Esophagus muscularis mucosa (tissue), 4 donors: ENCODE data around the gene DHX30. TPM values are rescaled to one million over a fixed set of nuclear protein-coding genes. Genes with fewer than 3 reads are reported as not detected.

ENCODE experiments used
- DNase-seq: peaks from one replicate; pipeline ENCODE4 v3.0.0-alpha.2; 2017; ENCODE audit errors: extremely low spot score
- H3K27ac ChIP-seq, 4 donors: fragments of 200-600 bp; sonication (generic); replicated peaks in 1 of 4; 1 replicate in 3 of 4; 2 replicates in 1 of 4; pipeline ENCODE4 v1.5.1; 2016 to 2019; ENCODE audit warnings: mild to moderate bottlenecking in 1 of 4
- H3K27me3 ChIP-seq, 4 donors: fragments of 200-600 bp; sonication (generic); one replicate each; pipeline versions ENCODE4 v1.5.1 to v1.6.0; 2016 to 2019
- H3K36me3 ChIP-seq, 4 donors: fragments of 200-600 bp; sonication (generic); one replicate each; pipeline ENCODE4 v1.5.1; 2016 to 2019
- H3K4me1 ChIP-seq, 4 donors: fragments of 200-600 bp; sonication (generic); one replicate each; pipeline ENCODE4 v1.5.1; 2016 to 2019
- H3K4me3 ChIP-seq, 4 donors: fragments of 200-600 bp; sonication (generic); 1 replicate in 2 of 4; 2 replicates in 2 of 4; pipeline ENCODE4 v1.5.1; 2016 to 2019; ENCODE audit warnings: mild to moderate bottlenecking in 4 of 4, moderate library complexity in 1 of 4
- H3K9me3 ChIP-seq, 4 donors: fragments of 200-600 bp; sonication (generic); 1 replicate in 3 of 4; 2 replicates in 1 of 4; pipeline ENCODE4 v1.5.1; 2016 to 2019
- CTCF ChIP-seq, 3 experiments: fragments of 200-600 bp in 2 of 3; fragments of 450-650 bp in 1 of 3; sonication (generic) in 2 of 3; IDR thresholded peaks; one replicate each; pipeline ENCODE4 v1.5.1; 2017 to 2019; ENCODE audit warnings: antibody characterized with exemption in 3 of 3, mild to moderate bottlenecking in 2 of 3, moderate library complexity in 1 of 3
- EP300 ChIP-seq: sonication (generic); formaldehyde crosslinking; IDR thresholded peaks from one replicate; pipeline ENCODE4 v1.6.1; 2017; ENCODE audit warnings: antibody characterized with exemption
- POLR2A ChIP-seq: fragments of 450-650 bp; IDR thresholded peaks from one replicate; pipeline ENCODE4 v1.6.1; 2017; ENCODE audit warnings: antibody characterized with exemption, moderate library complexity, mild to moderate bottlenecking, low read depth
- POLR2AphosphoS5 ChIP-seq, 2 donors: sonication (generic); formaldehyde crosslinking; IDR thresholded peaks; one replicate each; pipeline ENCODE4 v1.6.1; 2017; ENCODE audit warnings: antibody characterized with exemption in 2 of 2
- WGBS: methylation state at CpG from one replicate; pipeline ENCODE4 v1.1.5; 2018; 5-methylcytosine and 5-hydroxymethylcytosine counted together
- intact Hi-C: fragments of 100-400 bp; cut with DNase I; formaldehyde crosslinking; loops from one replicate; pipeline ENCODE4 v1.15.1; 2023
- total RNA-seq, 4 donors: library from RNA; depleted of rRNA; stranded (reverse); fragments of >200 nt; gene quantifications; one replicate each; pipeline versions ENCODE4 v1.1.0 to v1.2.1, GENCODE V29; 2016

Gene DHX30
- total RNA-seq, 4 donors from 2014 or later: 54.4 to 99.3 (median 80.0) TPM

- H3K27me3 ChIP-seq: no peaks in the 10 kb centered on the region
- peaks cover 4 to 25% (median 20%) of the 10 kb centered on the region in 4 donors for H3K4me1 ChIP-seq
- H3K9me3 ChIP-seq: no peaks in the 10 kb centered on the region
- no peak for DNase-seq
- intact Hi-C loops: no loop called here
- no peak overlapping the region for H3K27ac ChIP-seq
- peaks cover 0 to 29% (median 5%) of the 10 kb centered on the region in 4 donors for H3K36me3 ChIP-seq
- H3K4me3 ChIP-seq: no peak overlapping the region
- WGBS: 50% methylated on average over 4 of the region's 4 CpGs
- no peak for TF ChIP-seq EP300
- TF ChIP-seq POLR2A: no peak
- TF ChIP-seq POLR2AphosphoS5 (IDR thresholded peaks at IDR 0.05): no peak
- TF ChIP-seq CTCF (IDR thresholded peaks at IDR 0.05): no peak
Observed at GRCh38 chr3:47762233-47762632, 40.7 kb upstream of the DHX30 start.

DNA sequence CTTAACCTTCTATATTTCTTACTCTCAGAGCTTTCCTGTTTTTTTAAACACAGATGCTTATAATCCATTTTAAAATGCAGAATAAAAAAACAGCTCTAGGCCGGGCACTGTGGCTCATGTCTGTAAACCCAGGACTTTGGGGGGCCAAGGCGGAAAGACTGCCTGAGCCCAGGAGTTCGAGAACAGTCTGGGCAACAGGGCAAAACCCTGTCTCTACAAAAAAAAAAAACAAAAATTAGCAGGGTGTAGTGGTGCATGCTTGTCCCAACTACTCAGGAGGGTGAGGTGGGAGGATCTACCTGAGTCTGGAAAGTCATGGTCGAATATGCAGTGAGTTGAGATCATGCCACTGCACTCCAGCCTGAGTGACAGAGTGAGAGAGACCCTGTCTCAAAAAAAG is 36.8 kb upstream of the DHX30 start:
- no peak for TF ChIP-seq POLR2A
- TF ChIP-seq CTCF (IDR thresholded peaks at IDR 0.05): no peak
- TF ChIP-seq POLR2AphosphoS5 (IDR thresholded peaks at IDR 0.05): no peak
- TF ChIP-seq EP300: no peak
- H3K27me3 ChIP-seq: no peaks in the 10 kb centered on the region
- intact Hi-C loops: no loop called here
- H3K36me3 ChIP-seq: peaks cover 0 to 37% (median 15%) of the 10 kb centered on the region in 4 donors
- WGBS: 69% methylated on average over 4 of the region's 4 CpGs
- H3K9me3 ChIP-seq: no peaks in the 10 kb centered on the region
- no peak for DNase-seq
- H3K4me3 ChIP-seq: no peak overlapping the region
- H3K27ac ChIP-seq: no peak overlapping the region
- H3K4me1 ChIP-seq: peaks cover 4 to 25% (median 20%) of the 10 kb centered on the region in 4 donors

DNA sequence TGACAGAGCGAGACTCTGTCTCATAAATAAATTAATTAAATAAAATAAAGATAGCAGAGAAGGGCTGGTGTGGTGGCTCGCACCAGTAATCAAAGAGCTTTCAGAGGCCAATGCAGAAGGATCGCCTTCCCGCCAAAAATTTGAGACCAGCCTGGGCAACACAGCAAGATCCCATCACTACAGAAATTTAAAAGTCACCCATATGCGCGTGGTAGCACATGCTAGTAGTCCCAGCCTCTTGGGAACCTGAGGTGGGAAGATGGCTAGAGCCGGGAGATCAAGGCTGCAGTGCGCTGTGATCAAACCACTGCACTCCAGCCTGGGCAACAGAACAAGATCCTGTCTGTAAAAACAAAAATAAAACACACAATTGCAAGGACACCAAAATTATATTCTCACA is 30.9 kb upstream of the DHX30 start:
- 98% methylated on average over 8 of the region's 8 CpGs for WGBS
- Histone ChIP-seq H3K36me3 (peaks cover 8 to 37% (median 23%) of the 10 kb centered on the region in 4 donors), H3K27me3 (no peaks in the 10 kb centered on the region), H3K4me1 (peaks cover 0 to 8% (median 3%) of the 10 kb centered on the region in 4 donors), H3K9me3 (no peaks in the 10 kb centered on the region), H3K4me3 (no peak overlapping the region), H3K27ac (no peak overlapping the region)
- TF ChIP-seq POLR2A: no peak
- no peak for TF ChIP-seq CTCF (IDR thresholded peaks at IDR 0.05)
- no peak for TF ChIP-seq POLR2AphosphoS5 (IDR thresholded peaks at IDR 0.05)
- no peak for TF ChIP-seq EP300
- DNase-seq: no peak
- intact Hi-C loops: no loop called here

DNA sequence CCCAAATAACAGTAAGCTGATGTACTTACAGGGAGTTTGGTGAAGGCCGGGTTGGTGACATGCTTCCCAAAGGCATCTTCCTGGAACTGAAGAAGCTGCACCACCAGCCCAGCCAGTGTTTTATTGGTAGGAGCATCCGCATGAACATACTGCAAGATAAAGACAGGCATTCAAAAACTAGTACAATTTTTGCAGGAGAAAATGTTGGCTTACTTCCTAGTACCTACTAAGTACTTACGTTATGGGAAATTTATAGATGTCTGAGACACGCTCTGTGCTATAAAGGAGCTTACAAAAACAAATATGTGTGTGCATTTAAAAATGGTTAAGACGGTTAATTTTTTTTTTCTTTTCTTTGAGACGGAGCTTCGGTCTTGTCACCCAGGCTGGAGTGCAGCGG is 30.1 kb upstream of the DHX30 start:
- Histone ChIP-seq H3K27ac (no peak overlapping the region), H3K9me3 (no peaks in the 10 kb centered on the region), H3K4me3 (no peak overlapping the region), H3K4me1 (peaks cover 0 to 13% (median 3%) of the 10 kb centered on the region in 4 donors), H3K36me3 (peaks cover 8 to 32% (median 23%) of the 10 kb centered on the region in 4 donors), H3K27me3 (no peaks in the 10 kb centered on the region)
- WGBS: 64% methylated on average over 8 of the region's 8 CpGs
- no peak for DNase-seq
- intact Hi-C loops: no loop called here
- TF ChIP-seq CTCF (IDR thresholded peaks at IDR 0.05) (no peak), EP300 (no peak), POLR2A (no peak), POLR2AphosphoS5 (IDR thresholded peaks at IDR 0.05) (no peak)

DNA sequence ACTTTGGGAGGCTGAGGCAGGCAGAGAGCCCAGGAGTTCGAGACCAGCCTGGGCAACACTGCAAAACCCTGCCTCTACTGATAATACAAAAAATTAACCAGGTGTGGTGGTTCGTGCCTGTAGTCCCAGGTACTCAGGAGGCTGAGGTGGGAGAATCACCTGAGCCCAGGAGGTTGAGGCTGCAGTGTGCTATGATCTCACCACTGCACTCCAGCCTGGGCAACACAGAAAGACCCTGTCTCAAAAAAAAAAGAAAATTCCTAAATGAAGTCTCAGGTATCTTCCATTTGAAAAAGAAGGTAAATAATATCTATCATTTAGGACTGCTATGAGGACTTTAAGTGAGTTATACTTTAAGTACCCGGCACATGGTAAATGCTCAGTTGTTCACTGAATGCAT is 24.2 kb upstream of the DHX30 start:
- no peaks in the 10 kb centered on the region for H3K27me3 ChIP-seq
- intact Hi-C loops: no loop called here
- H3K4me1 ChIP-seq: peaks cover 28 to 45% (median 36%) of the 10 kb centered on the region in 4 donors
- no peaks in the 10 kb centered on the region for H3K36me3 ChIP-seq
- 100% methylated on average over 3 of the region's 3 CpGs for WGBS
- H3K27ac ChIP-seq: no peak overlapping the region
- no peak overlapping the region for H3K4me3 ChIP-seq
- TF ChIP-seq POLR2AphosphoS5 (IDR thresholded peaks at IDR 0.05) (no peak), POLR2A (no peak), CTCF (IDR thresholded peaks at IDR 0.05) (no peak), EP300 (no peak)
- DNase-seq: no peak
- H3K9me3 ChIP-seq: no peaks in the 10 kb centered on the region
